CD14-positive monocyte (primary cell): ENCODE results near the gene VWA3A. TPM values are rescaled to one million over a fixed set of nuclear protein-coding genes. Genes with fewer than 3 reads are reported as not detected.

Experiments
- DNase-seq, 3 donors: peaks; one replicate each; pipeline ENCODE4 v3.0.0-alpha.2; 2011 to 2022
- H2AFZ ChIP-seq: 2 replicates; pipeline ENCODE4 v1.6.0; 2012; ENCODE audit warnings: mild to moderate bottlenecking, low read depth, low read length, inconsistent platforms; ENCODE audit not compliant: insufficient read depth, poor library complexity, severe bottlenecking
- H3K27ac ChIP-seq, 2 donors: 1 replicate in 1 of 2; 2 replicates in 1 of 2; pipeline ENCODE4 v1.5.1; 2012 to 2013; ENCODE audit warnings: low read length in 2 of 2, control low read depth in 1 of 2, inconsistent platforms in 1 of 2, low read depth in 1 of 2, mild to moderate bottlenecking in 1 of 2
- H3K27me3 ChIP-seq, 2 donors: one replicate each; pipeline versions ENCODE4 v1.6.0 to v1.6.1; 2011 to 2013; ENCODE audit warnings: low read length in 2 of 2; ENCODE audit not compliant: control insufficient read depth in 2 of 2, insufficient read depth in 2 of 2
- H3K36me3 ChIP-seq, 2 donors: replicated peaks in 1 of 2; 1 replicate in 1 of 2; 2 replicates in 1 of 2; pipeline versions ENCODE4 v1.5.1 to v1.6.1; 2012 to 2013; ENCODE audit warnings: low read length in 2 of 2, control low read depth in 1 of 2, inconsistent platforms in 1 of 2, mild to moderate bottlenecking in 1 of 2; ENCODE audit not compliant: insufficient read depth in 2 of 2, control insufficient read depth in 1 of 2
- H3K4me1 ChIP-seq, 2 donors: 1 replicate in 1 of 2; 2 replicates in 1 of 2; pipeline versions ENCODE4 v1.5.1 to v1.6.1; 2012 to 2013; ENCODE audit warnings: low read length in 2 of 2, control low read depth in 1 of 2, inconsistent platforms in 1 of 2, mild to moderate bottlenecking in 1 of 2, moderate library complexity in 1 of 2; ENCODE audit not compliant: insufficient read depth in 2 of 2, control insufficient read depth in 1 of 2
- H3K4me2 ChIP-seq: replicated peaks from 2 replicates; pipeline ENCODE3; 2012; ENCODE audit warnings: low read length, moderate library complexity, mild to moderate bottlenecking; ENCODE audit not compliant: poor library complexity, severe bottlenecking; ENCODE audit errors: extremely low read depth
- H3K4me3 ChIP-seq, 3 experiments: fragments of 200-600 bp in 1 of 3; sonication (generic) in 1 of 3; replicated peaks in 1 of 3; 1 replicate in 2 of 3; 2 replicates in 1 of 3; pipeline ENCODE4 v1.5.1; 2011 to 2013; ENCODE audit warnings: low read length in 3 of 3, mild to moderate bottlenecking in 3 of 3, control low read depth in 2 of 3, low read depth in 2 of 3, inconsistent platforms in 1 of 3, moderate library complexity in 1 of 3
- H3K79me2 ChIP-seq: 2 replicates; pipeline ENCODE4 v1.6.0; 2012; ENCODE audit warnings: mild to moderate bottlenecking, control low read depth, inconsistent platforms, low read length, moderate library complexity; ENCODE audit not compliant: insufficient read depth
- H3K9ac ChIP-seq: 2 replicates; pipeline ENCODE4 v1.6.0; 2017; ENCODE audit warnings: low read length, mild to moderate bottlenecking; ENCODE audit not compliant: insufficient read depth, poor library complexity, severe bottlenecking
- H3K9me3 ChIP-seq, 2 donors: replicated peaks in 1 of 2; 1 replicate in 1 of 2; 2 replicates in 1 of 2; pipeline versions ENCODE4 v1.5.1 to v1.6.1; 2012 to 2013; ENCODE audit warnings: low read length in 2 of 2, control low read depth in 1 of 2; ENCODE audit not compliant: control insufficient read depth in 1 of 2, insufficient read depth in 1 of 2
- H4K20me1 ChIP-seq: 2 replicates; pipeline ENCODE4 v1.6.0; 2012; ENCODE audit warnings: mild to moderate bottlenecking, low read length, control low read depth, moderate library complexity; ENCODE audit not compliant: insufficient read depth
- H3K27ac Mint-ChIP-seq, 7 donors: one replicate each; pipeline ENCODE4 v1.8.0; 2020; ENCODE audit warnings: mild to moderate bottlenecking in 7 of 7, mixed read lengths in 7 of 7, moderate library complexity in 6 of 7, inconsistent platforms in 2 of 7
- H3K27me3 Mint-ChIP-seq, 3 donors: one replicate each; pipeline ENCODE4 v1.8.0; 2021 to 2022; ENCODE audit warnings: low read depth in 3 of 3, mild to moderate bottlenecking in 3 of 3, mixed read lengths in 3 of 3, moderate library complexity in 3 of 3, inconsistent platforms in 1 of 3
- H3K36me3 Mint-ChIP-seq, 2 donors: one replicate each; pipeline ENCODE4 v1.8.0; 2020; ENCODE audit warnings: mixed read lengths in 2 of 2, inconsistent platforms in 1 of 2, mild to moderate bottlenecking in 1 of 2
- H3K4me1 Mint-ChIP-seq: one replicate; pipeline ENCODE4 v1.8.0; 2020; ENCODE audit warnings: mild to moderate bottlenecking, mixed read lengths
- H3K4me3 Mint-ChIP-seq, 2 donors: one replicate each; pipeline ENCODE4 v1.8.0; 2020; ENCODE audit warnings: mild to moderate bottlenecking in 2 of 2, mixed read lengths in 2 of 2, moderate library complexity in 1 of 2
- H3K9me3 Mint-ChIP-seq, 7 donors: one replicate each; pipeline ENCODE4 v1.8.0; 2020 to 2022; ENCODE audit warnings: mixed read lengths in 7 of 7, mild to moderate bottlenecking in 6 of 7, moderate library complexity in 6 of 7, inconsistent platforms in 2 of 7
- WGBS: methylation state at CpG from one replicate; pipeline ENCODE4 v1.1.5; 2013; ENCODE audit warnings: missing lambda C conversion rate; ENCODE audit not compliant: insufficient coverage; 5-methylcytosine and 5-hydroxymethylcytosine counted together
- intact Hi-C, 2 donors: fragments of 100-400 bp; cut with micrococcal nuclease; formaldehyde crosslinking; loops; one replicate each; pipeline versions ENCODE4 v1.15.0 to v1.15.1; 2023
- polyA plus RNA-seq, 3 donors: library from polyadenylated mRNA; depleted of rRNA in 1 of 3; unstranded in 2 of 3; stranded (reverse) in 1 of 3; fragments of 300-500 nt in 2 of 3; fragments of >200 nt in 1 of 3; fragmentation: Illumina TruSeq in 2 of 3; gene quantifications; 1 replicate in 2 of 3; 2 replicates in 1 of 3; pipeline ENCODE4 v1.2.3, GENCODE V29; 2012 to 2021
- TF ChIP-seq, protein P1 (sequence below): fragments of 200-600 bp; IDR thresholded peaks from one replicate; pipeline ENCODE4 v1.8.0; 2022; ENCODE audit warnings: antibody characterized with exemption, mild to moderate bottlenecking

The VWA3A gene
- polyA plus RNA-seq, 3 donors = 0.09 TPM; not detected in 2

DNA sequence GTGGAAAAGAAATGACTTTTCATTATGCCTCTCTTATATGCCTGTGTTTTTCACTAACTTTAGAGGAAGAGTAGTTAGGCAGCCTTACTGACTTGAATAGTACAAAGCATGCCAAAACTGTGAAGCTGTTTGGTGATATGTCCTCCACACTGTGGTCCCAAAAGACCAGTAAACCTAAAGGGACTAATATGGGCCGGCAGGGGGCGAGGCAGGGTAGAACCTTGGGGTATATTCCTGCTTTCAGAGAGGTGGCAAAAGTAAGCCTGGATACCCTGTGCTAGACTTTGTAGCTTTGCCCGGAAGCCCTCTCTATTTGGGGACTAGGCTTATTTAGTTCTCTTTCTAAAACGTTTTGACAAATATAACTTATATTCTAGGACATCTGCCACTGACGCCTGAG lies 36.5 kb upstream of the VWA3A start:
- peaks cover 21% of the 10 kb centered on the region for H3K4me1 Mint-ChIP-seq
- H3K27ac Mint-ChIP-seq = no peak overlapping the region
- WGBS = 92% methylated on average over 4 of the region's 5 CpGs
- Histone ChIP-seq H3K27ac (no peak overlapping the region), H3K4me3 (no peak overlapping the region), H2AFZ (no peak overlapping the region), H3K9me3 (no peaks in the 10 kb centered on the region), H3K9ac (no peak overlapping the region), H3K4me2 (no peak overlapping the region), H3K4me1 (peaks cover 3 to 8% of the 10 kb centered on the region in 2 donors), H3K36me3 (no peaks in the 10 kb centered on the region), H4K20me1 (peaks cover 7% of the 10 kb centered on the region), H3K27me3 (no peaks in the 10 kb centered on the region), H3K79me2 (no peaks in the 10 kb centered on the region)
- no peak overlapping the region for H3K4me3 Mint-ChIP-seq
- TF ChIP-seq, protein P1, sequence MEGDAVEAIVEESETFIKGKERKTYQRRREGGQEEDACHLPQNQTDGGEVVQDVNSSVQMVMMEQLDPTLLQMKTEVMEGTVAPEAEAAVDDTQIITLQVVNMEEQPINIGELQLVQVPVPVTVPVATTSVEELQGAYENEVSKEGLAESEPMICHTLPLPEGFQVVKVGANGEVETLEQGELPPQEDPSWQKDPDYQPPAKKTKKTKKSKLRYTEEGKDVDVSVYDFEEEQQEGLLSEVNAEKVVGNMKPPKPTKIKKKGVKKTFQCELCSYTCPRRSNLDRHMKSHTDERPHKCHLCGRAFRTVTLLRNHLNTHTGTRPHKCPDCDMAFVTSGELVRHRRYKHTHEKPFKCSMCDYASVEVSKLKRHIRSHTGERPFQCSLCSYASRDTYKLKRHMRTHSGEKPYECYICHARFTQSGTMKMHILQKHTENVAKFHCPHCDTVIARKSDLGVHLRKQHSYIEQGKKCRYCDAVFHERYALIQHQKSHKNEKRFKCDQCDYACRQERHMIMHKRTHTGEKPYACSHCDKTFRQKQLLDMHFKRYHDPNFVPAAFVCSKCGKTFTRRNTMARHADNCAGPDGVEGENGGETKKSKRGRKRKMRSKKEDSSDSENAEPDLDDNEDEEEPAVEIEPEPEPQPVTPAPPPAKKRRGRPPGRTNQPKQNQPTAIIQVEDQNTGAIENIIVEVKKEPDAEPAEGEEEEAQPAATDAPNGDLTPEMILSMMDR = no peak
- H3K9me3 Mint-ChIP-seq = peaks cover 0 to 2% (median 0%) of the 10 kb centered on the region in 7 donors
- peaks cover 4 to 12% of the 10 kb centered on the region in 2 donors for H3K36me3 Mint-ChIP-seq
- intact Hi-C loops = no loop called here
- DNase-seq = no peak
- no peaks in the 10 kb centered on the region for H3K27me3 Mint-ChIP-seq

DNA sequence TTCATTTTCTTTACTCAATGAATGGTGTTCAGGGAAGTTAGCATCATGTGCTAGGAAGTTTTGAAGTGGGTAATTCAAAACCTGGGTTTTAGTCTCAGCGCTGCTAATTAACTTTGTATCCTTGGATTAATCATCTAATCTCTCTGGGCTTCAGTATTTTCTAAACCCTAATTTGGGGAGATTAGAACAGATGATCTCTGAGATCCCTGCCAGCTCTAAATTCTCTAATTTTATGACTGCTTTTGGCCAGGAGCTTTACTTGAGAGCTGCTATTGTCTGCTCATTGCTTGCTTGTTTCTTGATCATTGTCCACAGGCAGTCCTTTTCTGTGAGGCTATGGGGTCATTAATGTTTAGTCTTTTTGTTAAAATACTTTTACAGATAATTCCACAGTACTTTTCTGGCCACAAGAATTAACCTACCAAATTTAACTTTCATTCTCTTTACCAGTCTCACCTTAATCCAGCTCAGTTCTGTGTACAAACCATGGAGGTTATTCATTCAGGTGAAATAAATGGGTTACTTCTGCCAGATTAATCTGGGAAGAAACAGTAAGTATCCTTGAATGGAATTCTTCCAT lies 28.4 kb upstream of the VWA3A start:
- Histone ChIP-seq H3K9me3 (no peaks in the 10 kb centered on the region), H3K27ac (no peak overlapping the region), H3K36me3 (peaks cover 0 to 9% of the 10 kb centered on the region in 2 donors), H3K27me3 (no peaks in the 10 kb centered on the region), H3K9ac (no peak overlapping the region), H3K4me3 (no peak overlapping the region), H2AFZ (no peak overlapping the region), H3K4me2 (no peak overlapping the region), H3K4me1 (no peaks in the 10 kb centered on the region), H3K79me2 (no peaks in the 10 kb centered on the region), H4K20me1 (peaks cover 15% of the 10 kb centered on the region)
- no peak overlapping the region for H3K4me3 Mint-ChIP-seq
- no peaks in the 10 kb centered on the region for H3K4me1 Mint-ChIP-seq
- peaks cover 15 to 25% of the 10 kb centered on the region in 2 donors for H3K36me3 Mint-ChIP-seq
- H3K27ac Mint-ChIP-seq = no peak overlapping the region
- WGBS = no CpG with 5 or more reads among the region's 1 CpG
- H3K9me3 Mint-ChIP-seq = peaks cover 0 to 5% (median 4%) of the 10 kb centered on the region in 7 donors
- intact Hi-C loops = no loop called here
- H3K27me3 Mint-ChIP-seq = no peaks in the 10 kb centered on the region
- TF ChIP-seq, protein P1 = no peak
- no peak for DNase-seq
